GM23338 (cell line): Measurements from ENCODE around the gene TANGO6. TPM values are rescaled to one million over a fixed set of nuclear protein-coding genes. Genes with fewer than 3 reads are reported as not detected.

Source experiments
- ATAC-seq: fragments of 200-7000 bp; cut with Tn5 transposase; 3 replicates; pipeline ENCODE4 v1.9.1; 2020
- DNase-seq: peaks from one replicate; pipeline ENCODE4 v3.0.0-alpha.2; 2015; ENCODE audit warnings: low spot score
- H2AFZ ChIP-seq: fragments of 200-600 bp; sonication (generic); 2 replicates; pipeline ENCODE4 v1.8.0; 2016; ENCODE audit warnings: antibody characterized with exemption, mild to moderate bottlenecking, moderate library complexity
- H3F3A ChIP-seq: fragments of 200-600 bp; sonication (generic); replicated peaks from 2 replicates; pipeline ENCODE4 v1.8.0; 2017; ENCODE audit warnings: antibody characterized with exemption, mixed run types, low read depth
- H3K27ac ChIP-seq: fragments of 200-600 bp; sonication (generic); 2 replicates; pipeline ENCODE4 v1.6.1; 2016; ENCODE audit warnings: low read depth
- H3K27me3 ChIP-seq: fragments of 200-600 bp; sonication (generic); 2 replicates; pipeline ENCODE4 v1.8.0; 2016; ENCODE audit warnings: mild to moderate bottlenecking, mixed run types, moderate library complexity; ENCODE audit not compliant: insufficient read depth
- H3K36me3 ChIP-seq: fragments of 200-600 bp; sonication (generic); 2 replicates; pipeline ENCODE4 v1.8.0; 2016; ENCODE audit warnings: mild to moderate bottlenecking; ENCODE audit not compliant: insufficient read depth
- H3K4me1 ChIP-seq: fragments of 200-600 bp; sonication (generic); 2 replicates; pipeline ENCODE4 v1.8.0; 2016; ENCODE audit warnings: mild to moderate bottlenecking, moderate library complexity; ENCODE audit not compliant: insufficient read depth
- H3K4me2 ChIP-seq: fragments of 200-600 bp; sonication (generic); 2 replicates; pipeline ENCODE4 v1.7.1; 2017; ENCODE audit warnings: mixed run types
- H3K4me3 ChIP-seq: fragments of 200-600 bp; sonication (generic); 2 replicates; pipeline ENCODE4 v1.6.1; 2016; ENCODE audit warnings: mixed run types
- H3K79me2 ChIP-seq: fragments of 200-600 bp; sonication (generic); replicated peaks from 2 replicates; pipeline ENCODE4 v1.8.0; 2017; ENCODE audit warnings: mild to moderate bottlenecking; ENCODE audit not compliant: insufficient read depth
- H3K9me2 ChIP-seq: fragments of 200-600 bp; sonication (generic); 2 replicates; pipeline ENCODE4 v1.8.0; 2017; ENCODE audit not compliant: insufficient read depth
- H4K20me1 ChIP-seq: fragments of 200-600 bp; sonication (generic); replicated peaks from 2 replicates; pipeline ENCODE4 v1.8.0; 2017; ENCODE audit warnings: mild to moderate bottlenecking; ENCODE audit not compliant: insufficient read depth
- H3K27ac Mint-ChIP-seq: 2 replicates; pipeline ENCODE4 v1.8.0; 2020; ENCODE audit warnings: inconsistent platforms, mild to moderate bottlenecking, moderate library complexity, mixed read lengths
- H3K27me3 Mint-ChIP-seq: 3 replicates; pipeline ENCODE4 v1.8.0; 2022; ENCODE audit warnings: low read depth, mild to moderate bottlenecking, moderate library complexity, mixed read lengths, inconsistent platforms; ENCODE audit not compliant: insufficient read depth, poor library complexity
- H3K36me3 Mint-ChIP-seq: 3 replicates; pipeline ENCODE4 v1.8.0; 2021; ENCODE audit warnings: low read depth, mild to moderate bottlenecking, inconsistent platforms, moderate library complexity, mixed read lengths
- H3K4me1 Mint-ChIP-seq: 3 replicates; pipeline ENCODE4 v1.8.0; 2020; ENCODE audit warnings: mild to moderate bottlenecking, inconsistent platforms, mixed read lengths
- H3K4me3 Mint-ChIP-seq: 3 replicates; pipeline ENCODE4 v1.8.0; 2021; ENCODE audit warnings: moderate library complexity, mild to moderate bottlenecking, inconsistent platforms, mixed read lengths
- H3K9me3 Mint-ChIP-seq: 3 replicates; pipeline ENCODE4 v1.8.0; 2020; ENCODE audit warnings: moderate library complexity, mild to moderate bottlenecking, inconsistent platforms, mixed read lengths
- CREB1 ChIP-seq: fragments of 250-450 bp; sonication (Bioruptor Pico); IDR thresholded peaks from 2 replicates; pipeline ENCODE4 v1.5.0; 2020; ENCODE audit warnings: low read depth, mild to moderate bottlenecking, moderate library complexity
- CTCF ChIP-seq, 2 experiments: fragments of 200-600 bp in 1 of 2; sonication (generic) in 1 of 2; conservative IDR thresholded peaks; 2 replicates each; pipeline versions ENCODE4 v1.5.1 to v1.6.1; 2016 to 2017; ENCODE audit warnings: antibody characterized with exemption in 2 of 2, low read depth in 2 of 2, mild to moderate bottlenecking in 2 of 2, moderate library complexity in 1 of 2
- ETS1 ChIP-seq: IDR thresholded peaks from 2 replicates; pipeline ENCODE4 v1.6.1; 2016; ENCODE audit warnings: antibody characterized with exemption
- EZH2 ChIP-seq: fragments of 200-600 bp; sonication (generic); IDR thresholded peaks from one replicate; pipeline ENCODE4 v1.8.0; 2017; ENCODE audit warnings: antibody characterized with exemption, mild to moderate bottlenecking, low read depth; ENCODE audit not compliant: unreplicated experiment
- EZH2phosphoT487 ChIP-seq: fragments of 200-600 bp; sonication (generic); IDR thresholded peaks from one replicate; pipeline ENCODE4 v1.8.1; 2018; ENCODE audit warnings: antibody characterized with exemption; ENCODE audit not compliant: unreplicated experiment
- JUNB ChIP-seq: IDR thresholded peaks from one replicate; pipeline ENCODE4 v1.6.1; 2016; ENCODE audit warnings: antibody characterized with exemption; ENCODE audit not compliant: unreplicated experiment
- NANOG ChIP-seq: IDR thresholded peaks from 2 replicates; pipeline ENCODE4 v1.6.1; 2016; ENCODE audit warnings: antibody characterized with exemption, borderline replicate concordance
- POLR2AphosphoS5 ChIP-seq: IDR thresholded peaks from 2 replicates; pipeline ENCODE4 v1.6.1; 2016; ENCODE audit warnings: antibody characterized with exemption, low read depth
- REST ChIP-seq: IDR thresholded peaks from one replicate; pipeline ENCODE4 v1.6.1; 2018; ENCODE audit warnings: antibody characterized with exemption; ENCODE audit not compliant: unreplicated experiment
- STAT1 ChIP-seq: IDR thresholded peaks from one replicate; pipeline ENCODE4 v1.6.1; 2016; ENCODE audit warnings: antibody characterized with exemption; ENCODE audit not compliant: unreplicated experiment
- ZNF114 ChIP-seq: fragments of 250-450 bp; sonication (Bioruptor Pico); IDR thresholded peaks from 2 replicates; pipeline ENCODE4 v1.5.0; 2020; ENCODE audit warnings: mild to moderate bottlenecking, moderate library complexity
- ZNF331 ChIP-seq: fragments of 250-450 bp; sonication (Bioruptor Pico); IDR thresholded peaks from 2 replicates; pipeline ENCODE4 v1.5.0; 2020; ENCODE audit warnings: low read depth, mild to moderate bottlenecking, moderate library complexity
- polyA plus RNA-seq: library from polyadenylated mRNA; unstranded; fragments of >200 nt; fragmentation: Nextera tagmentation; extraction: Ambion mirVana; gene quantifications from 2 replicates; pipeline ENCODE4 v1.2.1, GENCODE V29; 2016
- total RNA-seq: library from RNA; depleted of rRNA; stranded (reverse); fragments of >200 nt; shearing (Covaris generic); gene quantifications from 2 replicates; pipeline ENCODE4 v1.2.3, GENCODE V29; 2014
- TF ChIP-seq, protein P1 (sequence below): fragments of 250-450 bp; sonication (Bioruptor Pico); IDR thresholded peaks from 2 replicates; pipeline ENCODE4 v1.5.0; 2020; ENCODE audit warnings: mild to moderate bottlenecking, moderate library complexity

Gene TANGO6
- total and polyA plus RNA-seq, 2 experiments from 2014 or later = 7.2 to 23.2 TPM

DNA sequence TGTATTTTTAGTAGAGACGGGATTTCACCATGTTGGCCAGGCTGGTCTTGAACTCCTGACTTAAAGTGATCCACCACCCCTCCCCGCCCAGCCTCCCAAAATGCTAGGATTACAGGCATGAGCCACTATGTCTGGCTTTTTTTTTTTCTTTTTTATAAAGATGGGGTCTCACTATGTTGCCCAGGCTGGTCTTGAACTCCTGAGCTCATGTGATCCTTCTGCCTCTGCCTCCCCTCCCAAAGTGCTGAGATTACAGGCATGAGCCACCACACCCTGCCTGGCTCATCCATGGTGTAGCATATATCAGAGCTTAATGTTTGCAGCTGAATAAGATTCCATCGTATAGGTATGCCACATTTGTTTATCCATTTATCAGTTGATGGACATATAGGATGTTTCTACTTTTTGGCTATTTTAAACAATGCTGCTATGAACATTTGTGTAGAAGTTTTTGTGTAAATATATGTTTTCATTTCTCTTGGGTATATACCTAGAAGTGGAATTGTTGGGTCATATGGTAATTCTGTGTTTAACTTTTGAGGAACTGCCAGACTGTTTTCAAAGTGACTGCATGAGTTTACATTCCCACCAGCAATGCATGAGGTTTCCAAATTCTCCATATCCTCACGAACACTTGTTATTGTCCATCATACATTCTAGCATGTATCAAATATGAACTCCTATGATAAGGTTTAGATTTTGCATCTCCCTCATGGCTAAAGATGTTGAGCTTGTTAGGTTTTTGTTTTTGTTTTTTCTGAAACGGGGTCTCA, 206.5 kb downstream of the TANGO6 start:
- Histone ChIP-seq H2AFZ (no peak overlapping the region), H3K9me2 (no peaks in the 10 kb centered on the region), H3K4me1 (no peaks in the 10 kb centered on the region), H3K79me2 (no peaks in the 10 kb centered on the region), H3F3A (peaks cover 8% of the 10 kb centered on the region; the same call in 1 of the 2 replicates), H3K27ac (no peak overlapping the region), H3K27me3 (no peaks in the 10 kb centered on the region), H4K20me1 (no peaks in the 10 kb centered on the region), H3K36me3 (no peaks in the 10 kb centered on the region), H3K4me2 (no peak overlapping the region), H3K4me3 (no peak overlapping the region)
- no peak for TF ChIP-seq JUNB
- no peak for TF ChIP-seq CTCF (conservative IDR thresholded peaks at IDR 0.05; ENCODE audit: low read depth in 2 of 2)
- no peak for TF ChIP-seq EZH2phosphoT487
- no peak for TF ChIP-seq STAT1
- TF ChIP-seq NANOG = no peak
- TF ChIP-seq POLR2AphosphoS5 = no peak
- no peak for TF ChIP-seq ETS1
- no peak for TF ChIP-seq EZH2
- no peak for TF ChIP-seq ZNF114 (CRISPR knock-in tag)
- TF ChIP-seq, protein P1, sequence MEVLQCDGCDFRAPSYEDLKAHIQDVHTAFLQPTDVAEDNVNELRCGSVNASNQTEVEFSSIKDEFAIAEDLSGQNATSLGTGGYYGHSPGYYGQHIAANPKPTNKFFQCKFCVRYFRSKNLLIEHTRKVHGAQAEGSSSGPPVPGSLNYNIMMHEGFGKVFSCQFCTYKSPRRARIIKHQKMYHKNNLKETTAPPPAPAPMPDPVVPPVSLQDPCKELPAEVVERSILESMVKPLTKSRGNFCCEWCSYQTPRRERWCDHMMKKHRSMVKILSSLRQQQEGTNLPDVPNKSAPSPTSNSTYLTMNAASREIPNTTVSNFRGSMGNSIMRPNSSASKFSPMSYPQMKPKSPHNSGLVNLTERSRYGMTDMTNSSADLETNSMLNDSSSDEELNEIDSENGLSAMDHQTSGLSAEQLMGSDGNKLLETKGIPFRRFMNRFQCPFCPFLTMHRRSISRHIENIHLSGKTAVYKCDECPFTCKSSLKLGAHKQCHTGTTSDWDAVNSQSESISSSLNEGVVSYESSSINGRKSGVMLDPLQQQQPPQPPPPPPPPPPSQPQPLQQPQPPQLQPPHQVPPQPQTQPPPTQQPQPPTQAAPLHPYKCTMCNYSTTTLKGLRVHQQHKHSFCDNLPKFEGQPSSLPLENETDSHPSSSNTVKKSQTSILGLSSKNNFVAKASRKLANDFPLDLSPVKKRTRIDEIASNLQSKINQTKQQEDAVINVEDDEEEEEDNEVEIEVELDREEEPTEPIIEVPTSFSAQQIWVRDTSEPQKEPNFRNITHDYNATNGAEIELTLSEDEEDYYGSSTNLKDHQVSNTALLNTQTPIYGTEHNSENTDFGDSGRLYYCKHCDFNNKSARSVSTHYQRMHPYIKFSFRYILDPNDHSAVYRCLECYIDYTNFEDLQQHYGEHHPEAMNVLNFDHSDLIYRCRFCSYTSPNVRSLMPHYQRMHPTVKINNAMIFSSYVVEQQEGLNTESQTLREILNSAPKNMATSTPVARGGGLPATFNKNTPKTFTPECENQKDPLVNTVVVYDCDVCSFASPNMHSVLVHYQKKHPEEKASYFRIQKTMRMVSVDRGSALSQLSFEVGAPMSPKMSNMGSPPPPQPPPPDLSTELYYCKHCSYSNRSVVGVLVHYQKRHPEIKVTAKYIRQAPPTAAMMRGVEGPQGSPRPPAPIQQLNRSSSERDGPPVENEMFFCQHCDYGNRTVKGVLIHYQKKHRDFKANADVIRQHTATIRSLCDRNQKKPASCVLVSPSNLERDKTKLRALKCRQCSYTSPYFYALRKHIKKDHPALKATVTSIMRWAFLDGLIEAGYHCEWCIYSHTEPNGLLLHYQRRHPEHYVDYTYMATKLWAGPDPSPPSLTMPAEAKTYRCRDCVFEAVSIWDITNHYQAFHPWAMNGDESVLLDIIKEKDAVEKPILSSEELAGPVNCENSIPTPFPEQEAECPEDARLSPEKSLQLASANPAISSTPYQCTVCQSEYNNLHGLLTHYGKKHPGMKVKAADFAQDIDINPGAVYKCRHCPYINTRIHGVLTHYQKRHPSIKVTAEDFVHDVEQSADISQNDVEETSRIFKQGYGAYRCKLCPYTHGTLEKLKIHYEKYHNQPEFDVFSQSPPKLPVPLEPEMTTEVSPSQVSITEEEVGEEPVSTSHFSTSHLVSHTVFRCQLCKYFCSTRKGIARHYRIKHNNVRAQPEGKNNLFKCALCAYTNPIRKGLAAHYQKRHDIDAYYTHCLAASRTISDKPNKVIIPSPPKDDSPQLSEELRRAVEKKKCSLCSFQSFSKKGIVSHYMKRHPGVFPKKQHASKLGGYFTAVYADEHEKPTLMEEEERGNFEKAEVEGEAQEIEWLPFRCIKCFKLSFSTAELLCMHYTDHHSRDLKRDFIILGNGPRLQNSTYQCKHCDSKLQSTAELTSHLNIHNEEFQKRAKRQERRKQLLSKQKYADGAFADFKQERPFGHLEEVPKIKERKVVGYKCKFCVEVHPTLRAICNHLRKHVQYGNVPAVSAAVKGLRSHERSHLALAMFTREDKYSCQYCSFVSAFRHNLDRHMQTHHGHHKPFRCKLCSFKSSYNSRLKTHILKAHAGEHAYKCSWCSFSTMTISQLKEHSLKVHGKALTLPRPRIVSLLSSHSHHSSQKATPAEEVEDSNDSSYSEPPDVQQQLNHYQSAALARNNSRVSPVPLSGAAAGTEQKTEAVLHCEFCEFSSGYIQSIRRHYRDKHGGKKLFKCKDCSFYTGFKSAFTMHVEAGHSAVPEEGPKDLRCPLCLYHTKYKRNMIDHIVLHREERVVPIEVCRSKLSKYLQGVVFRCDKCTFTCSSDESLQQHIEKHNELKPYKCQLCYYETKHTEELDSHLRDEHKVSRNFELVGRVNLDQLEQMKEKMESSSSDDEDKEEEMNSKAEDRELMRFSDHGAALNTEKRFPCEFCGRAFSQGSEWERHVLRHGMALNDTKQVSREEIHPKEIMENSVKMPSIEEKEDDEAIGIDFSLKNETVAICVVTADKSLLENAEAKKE = no peak
- no peak for TF ChIP-seq CREB1 (CRISPR knock-in tag)
- no peak for TF ChIP-seq ZNF331
- TF ChIP-seq REST = no peak
- no peaks in the 10 kb centered on the region; the same call in 2 of the 3 replicates for H3K9me3 Mint-ChIP-seq
- no peaks in the 10 kb centered on the region for H3K36me3 Mint-ChIP-seq
- H3K4me3 Mint-ChIP-seq = no peak overlapping the region
- ATAC-seq (no peak), DNase-seq (no peak)
- H3K4me1 Mint-ChIP-seq = no peaks in the 10 kb centered on the region
- peaks cover 2% of the 10 kb centered on the region for H3K27me3 Mint-ChIP-seq
- H3K27ac Mint-ChIP-seq = no peak overlapping the region
